SK-N-SH treated with all-trans-retinoic acid at 6 μM for 48 hours (cell line): ENCODE measurements around the gene SLC35B2.

Source experiments
- CSDC2 ChIP-seq: fragments of 250-450 bp; sonication (Bioruptor Pico); IDR thresholded peaks from 2 replicates; pipeline ENCODE4 v1.5.0; 2020; ENCODE audit warnings: mild to moderate bottlenecking, moderate library complexity
- ZNF8 ChIP-seq: fragments of 450-650 bp; formaldehyde crosslinking; IDR thresholded peaks from 2 replicates; pipeline ENCODE4 v1.5.0; 2020; ENCODE audit warnings: mild to moderate bottlenecking, moderate library complexity

- no peak for TF ChIP-seq ZNF8 (CRISPR knock-in tag)
- TF ChIP-seq CSDC2 (CRISPR knock-in tag), result no peak
Measured at GRCh38 chr6:44261581-44261980, 4.3 kb upstream of the SLC35B2 start.
